H54 (cell line): ENCODE measurements around the gene INPP5E.

Experiments used
- DNase-seq: peaks from one replicate; pipeline ENCODE4 v3.0.0; 2011; ENCODE audit warnings: low spot score, mixed read lengths; ENCODE audit not compliant: insufficient read length
- FAIRE-seq: peaks from 3 replicates; lab custom pipeline; 2011; peaks lifted over from hg19 to GRCh38; lab: Jason Lieb, UNC
- POLR2A ChIP-seq: IDR thresholded peaks from 2 replicates; pipeline ENCODE4 v1.6.1; 2011; ENCODE audit warnings: low read depth, mild to moderate bottlenecking, low read length

The INPP5E gene

DNA sequence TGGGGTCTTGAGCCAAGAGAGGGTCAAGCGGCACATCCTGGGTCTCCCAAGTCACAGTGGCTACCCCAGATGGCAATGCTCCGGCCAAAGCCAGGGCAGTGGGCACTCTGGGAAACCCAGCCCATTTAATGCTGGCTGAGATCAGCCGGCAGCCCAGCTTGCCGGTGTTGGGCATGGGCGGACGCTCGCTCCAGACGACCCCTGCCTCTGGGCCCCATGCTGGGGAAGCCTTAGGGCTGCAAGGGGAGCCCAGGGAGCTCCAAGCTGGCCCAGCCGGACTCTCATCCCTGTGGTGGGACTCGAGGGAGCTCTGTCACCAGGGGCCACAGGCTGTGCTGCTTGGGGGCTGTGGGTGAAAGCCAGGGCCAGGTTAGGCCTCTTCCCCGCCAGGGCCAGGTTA, 60.2 kb downstream of the INPP5E start:
- TF ChIP-seq POLR2A, result no peak
- DNase-seq, result no peak
- FAIRE-seq, result no peak

DNA sequence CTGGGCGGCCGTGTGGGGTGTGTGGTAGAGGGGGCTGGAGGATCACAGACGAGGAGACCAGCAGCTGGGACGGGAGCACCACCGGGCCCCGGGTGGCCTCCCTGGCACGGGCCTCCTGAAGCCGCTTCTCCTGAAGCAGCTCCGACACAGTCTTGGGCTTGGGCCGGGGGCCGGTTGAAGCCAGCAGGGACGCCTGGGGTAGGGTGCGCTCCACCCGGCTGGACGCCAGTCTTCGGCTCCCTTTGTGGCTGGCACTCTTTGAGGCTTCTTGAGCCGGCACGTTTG, 60.7 kb downstream of the INPP5E start:
- FAIRE-seq (no peak), DNase-seq (no peak)
- no peak for TF ChIP-seq POLR2A
